ENCODE measurements around the gene B4GALT5. TPM values are rescaled to one million over a fixed set of nuclear protein-coding genes. Genes with fewer than 3 reads are reported as not detected.
A peak's percentile ranks its signal among the peaks of the same experiment; 100 is the strongest.

The B4GALT5 gene
- total RNA-seq, 1 donor from 2014 or later: 44.0 TPM

DNA sequence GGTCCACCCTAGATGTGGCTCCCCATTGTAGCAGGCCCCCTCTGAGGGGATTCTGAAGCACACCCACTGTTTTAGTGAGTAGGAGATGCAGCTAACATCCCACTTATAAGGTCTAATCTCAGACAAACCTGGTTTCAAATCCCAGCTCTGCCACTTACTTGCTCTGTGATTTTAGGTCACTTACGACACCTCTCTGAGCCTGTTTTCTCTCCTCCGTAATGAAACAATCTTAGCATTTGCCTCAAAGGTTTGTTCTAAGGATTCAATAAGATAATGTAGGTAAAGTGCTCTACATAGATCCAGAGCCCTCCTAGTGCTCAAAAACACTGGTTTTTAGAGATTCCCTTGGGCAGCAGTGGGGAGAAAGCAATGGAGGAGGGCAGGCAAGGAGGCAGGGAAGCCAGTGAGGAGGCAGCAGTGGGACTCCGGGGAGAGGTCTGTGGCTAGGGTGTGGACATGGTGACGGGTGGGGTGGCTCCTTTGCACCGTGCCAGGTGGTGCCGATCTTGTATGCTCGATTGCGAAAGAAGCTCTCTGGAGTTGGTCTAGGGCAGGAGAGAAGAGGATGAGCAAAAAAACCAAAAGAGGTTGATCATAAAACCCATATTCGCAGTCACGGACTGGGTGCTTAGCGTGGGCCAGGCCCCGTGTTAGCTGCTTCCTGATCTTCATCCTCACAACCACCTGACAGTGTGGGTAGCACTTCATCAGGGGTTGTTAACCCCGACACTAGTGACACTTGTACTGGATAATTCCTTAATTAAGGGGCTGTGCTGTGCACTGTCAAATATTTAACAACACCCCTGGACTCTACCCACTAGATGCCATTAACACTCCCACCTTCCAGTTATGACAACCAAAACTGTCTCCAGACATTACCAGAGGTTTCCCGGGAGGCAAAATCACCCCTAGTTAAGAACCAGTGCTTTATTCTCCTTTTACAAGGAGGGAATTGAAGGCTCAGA, 129.0 kb downstream of the B4GALT5 start:
- DNase-seq (ENCODE audit: missing footprints): no peak
- no peak for ATAC-seq
- intact Hi-C loops (cut with DNase I): no loop called here

GRCh38 chr20:49583669-49584417, 129.8 kb downstream of the B4GALT5 start:
- intact Hi-C loops (cut with DNase I): no loop called here

GRCh38 chr20:49583343-49583668, 130.4 kb downstream of the B4GALT5 start:
- intact Hi-C loops (cut with DNase I): no loop called here
- DNase-seq (ENCODE audit: missing footprints): no peak
- ATAC-seq: no peak

More at GRCh38 chr20:49583669-49584417, 129.8 kb downstream of the B4GALT5 start:
- ATAC-seq: peak; percentile 90
- peak; percentile 88 for DNase-seq (ENCODE audit: missing footprints)

Other genes with a start within 250 kb of the B4GALT5 start
- gene KCNB1, start 231.2 kb downstream of the B4GALT5 start, total RNA-seq: 0.81 TPM
- gene PTGIS, start 145.7 kb downstream of the B4GALT5 start, total RNA-seq: 24.2 TPM
- 4.7 TPM for gene SLC9A8, start 99.0 kb upstream of the B4GALT5 start, total RNA-seq
- gene SPATA2, start 201.7 kb upstream of the B4GALT5 start, total RNA-seq: 8.0 TPM
- 47.6 TPM for gene RNF114, start 222.5 kb upstream of the B4GALT5 start, total RNA-seq